Fibroblast of villous mesenchyme (primary cell): ENCODE data around the gene ZNF462. TPM values are rescaled to one million over a fixed set of nuclear protein-coding genes. Genes with fewer than 3 reads are reported as not detected.

Experiments
- DNase-seq: peaks from one replicate; pipeline ENCODE4 v3.0.0-alpha.2; 2010; ENCODE audit warnings: low read depth
- H3K4me3 ChIP-seq: 2 replicates; pipeline ENCODE4 v1.5.1; 2011; ENCODE audit warnings: low read depth, mild to moderate bottlenecking, low read length
- total RNA-seq: library from RNA; depleted of rRNA; stranded (reverse); fragments of >200 nt; gene quantifications from 2 replicates; pipeline ENCODE4 v1.2.3, GENCODE V29; 2012
- TF ChIP-seq, protein P1 (sequence below): IDR thresholded peaks from 2 replicates; pipeline ENCODE4 v1.5.1; 2012; ENCODE audit warnings: low read depth, mild to moderate bottlenecking, low read length; ENCODE audit not compliant: insufficient read depth

The ZNF462 gene
- total RNA-seq, 1 donor = 32.4 TPM

DNA sequence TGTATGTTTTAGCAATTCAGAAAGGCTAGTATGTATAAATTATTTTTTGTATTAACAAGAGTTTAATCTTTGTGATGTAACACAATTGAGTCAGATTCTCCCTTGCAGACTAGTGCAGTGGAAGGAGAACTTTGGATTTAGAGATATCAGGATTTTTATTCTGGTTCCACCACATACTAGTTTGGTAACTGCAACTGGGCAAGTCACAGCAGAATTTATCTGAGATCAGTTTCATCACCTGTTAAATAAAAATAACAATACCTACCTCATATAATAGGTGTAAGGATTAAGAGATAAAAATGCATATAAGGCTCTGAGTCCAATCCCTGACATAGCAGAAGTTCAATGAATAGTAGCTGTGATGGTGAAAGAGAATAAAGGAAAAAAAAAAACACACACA is 34.0 kb upstream of the ZNF462 start:
- no peak for DNase-seq
- TF ChIP-seq, protein P1, sequence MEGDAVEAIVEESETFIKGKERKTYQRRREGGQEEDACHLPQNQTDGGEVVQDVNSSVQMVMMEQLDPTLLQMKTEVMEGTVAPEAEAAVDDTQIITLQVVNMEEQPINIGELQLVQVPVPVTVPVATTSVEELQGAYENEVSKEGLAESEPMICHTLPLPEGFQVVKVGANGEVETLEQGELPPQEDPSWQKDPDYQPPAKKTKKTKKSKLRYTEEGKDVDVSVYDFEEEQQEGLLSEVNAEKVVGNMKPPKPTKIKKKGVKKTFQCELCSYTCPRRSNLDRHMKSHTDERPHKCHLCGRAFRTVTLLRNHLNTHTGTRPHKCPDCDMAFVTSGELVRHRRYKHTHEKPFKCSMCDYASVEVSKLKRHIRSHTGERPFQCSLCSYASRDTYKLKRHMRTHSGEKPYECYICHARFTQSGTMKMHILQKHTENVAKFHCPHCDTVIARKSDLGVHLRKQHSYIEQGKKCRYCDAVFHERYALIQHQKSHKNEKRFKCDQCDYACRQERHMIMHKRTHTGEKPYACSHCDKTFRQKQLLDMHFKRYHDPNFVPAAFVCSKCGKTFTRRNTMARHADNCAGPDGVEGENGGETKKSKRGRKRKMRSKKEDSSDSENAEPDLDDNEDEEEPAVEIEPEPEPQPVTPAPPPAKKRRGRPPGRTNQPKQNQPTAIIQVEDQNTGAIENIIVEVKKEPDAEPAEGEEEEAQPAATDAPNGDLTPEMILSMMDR = no peak
- H3K4me3 ChIP-seq = no peak overlapping the region

DNA sequence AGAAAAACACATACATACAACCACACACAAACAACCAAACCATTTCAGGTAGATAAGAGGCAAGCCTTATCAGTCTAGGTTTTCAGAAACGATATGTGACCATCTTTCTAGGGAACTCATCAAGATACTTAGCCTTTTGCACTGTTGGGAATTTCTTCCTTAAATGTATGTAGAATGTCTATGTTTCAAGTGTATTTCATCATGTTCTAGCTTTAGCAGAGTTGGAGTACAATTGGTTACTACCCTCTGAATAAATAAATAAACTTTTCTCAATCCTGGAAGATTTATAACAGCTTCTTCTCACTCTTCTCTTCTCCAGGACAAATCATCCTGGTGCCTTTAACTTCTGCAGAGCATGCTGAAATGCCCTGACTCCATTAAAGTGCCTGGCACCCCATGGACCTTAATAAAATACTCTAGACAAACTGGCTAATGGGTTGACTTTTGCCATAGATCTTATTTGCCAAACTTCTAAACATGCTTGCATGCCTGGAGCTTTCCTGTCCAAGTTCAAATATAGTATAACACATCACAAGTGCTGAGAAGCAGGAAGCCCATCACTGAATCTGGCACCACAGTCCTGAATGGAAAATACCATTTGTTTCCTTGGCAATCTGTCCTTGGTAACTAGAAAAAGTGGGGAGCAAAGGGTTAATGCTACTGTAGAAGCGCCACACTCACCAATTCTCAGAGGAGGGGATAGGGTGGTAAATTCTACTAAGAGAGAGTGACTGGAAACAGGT is 33.1 kb upstream of the ZNF462 start:
- no peak for DNase-seq
- H3K4me3 ChIP-seq = no peak overlapping the region
- TF ChIP-seq, protein P1 = no peak

DNA sequence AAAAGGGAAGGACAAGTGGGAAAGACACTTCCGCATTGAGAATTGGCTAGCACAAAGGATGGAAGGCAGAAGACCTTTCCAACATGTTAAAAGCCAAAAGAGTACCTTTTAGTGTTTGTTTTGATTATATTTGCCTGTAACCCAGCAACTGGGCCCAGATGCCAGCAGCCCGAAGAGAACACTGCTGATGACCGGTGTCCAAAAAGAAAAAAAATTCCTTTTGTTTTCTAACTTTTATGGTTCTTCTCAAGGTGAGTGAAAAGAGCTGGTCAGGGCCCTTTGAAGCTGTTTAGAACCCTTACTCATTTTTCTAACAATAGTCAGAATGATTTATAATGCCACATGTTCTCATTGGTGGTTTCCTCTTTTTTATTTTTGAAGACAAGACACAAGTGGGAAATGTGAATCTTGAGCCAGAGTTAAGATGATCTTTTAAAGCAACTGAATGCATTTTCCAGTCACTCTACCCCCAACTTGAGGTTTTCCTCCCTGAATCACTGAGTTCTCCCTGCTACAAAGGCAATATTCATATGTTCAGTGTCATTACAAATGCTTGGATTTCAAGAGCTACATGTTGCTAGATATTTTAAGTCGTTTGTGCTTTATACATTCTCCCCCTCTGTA is 32.3 kb upstream of the ZNF462 start:
- no peak for DNase-seq
- TF ChIP-seq, protein P1 = no peak
- H3K4me3 ChIP-seq = no peak overlapping the region

DNA sequence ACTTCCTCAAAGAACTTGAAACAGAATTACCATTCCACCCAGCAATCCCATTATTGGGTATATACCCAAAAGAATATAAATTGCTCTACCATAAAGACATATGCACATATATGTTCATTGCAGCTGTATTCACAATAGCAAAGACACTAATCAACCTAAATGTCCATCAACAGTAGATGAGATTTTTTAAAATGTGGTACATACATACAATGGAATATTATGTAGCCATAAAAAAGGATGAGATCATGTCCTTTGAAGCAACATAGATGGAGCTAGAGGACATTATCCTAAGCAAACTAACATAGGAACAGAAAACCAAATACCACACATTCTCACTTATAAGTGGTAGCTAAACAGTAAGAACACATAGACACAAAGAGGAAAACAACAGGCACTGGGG is 28.1 kb upstream of the ZNF462 start:
- DNase-seq = no peak
- H3K4me3 ChIP-seq = no peak overlapping the region
- TF ChIP-seq, protein P1 = no peak

DNA sequence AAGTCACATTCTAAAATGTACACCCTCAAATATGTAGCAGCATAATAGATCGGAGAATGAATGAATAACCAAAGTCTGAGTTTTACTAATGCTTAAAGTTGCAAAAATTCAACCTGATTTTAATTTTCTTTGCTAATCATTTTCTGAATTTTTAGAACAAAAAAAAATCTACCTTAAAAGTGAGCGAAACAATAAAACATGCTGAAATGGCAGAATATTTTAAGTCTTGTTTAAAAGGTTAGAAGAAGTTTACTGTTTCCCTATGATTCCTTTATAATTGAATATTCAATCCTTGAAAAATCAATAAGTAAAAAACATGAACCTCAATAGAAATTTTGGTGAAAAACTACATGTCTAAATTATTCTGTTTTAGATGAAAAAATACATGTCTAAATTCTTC is 27.1 kb upstream of the ZNF462 start:
- DNase-seq = no peak
- TF ChIP-seq, protein P1 = no peak
- no peak overlapping the region for H3K4me3 ChIP-seq

DNA sequence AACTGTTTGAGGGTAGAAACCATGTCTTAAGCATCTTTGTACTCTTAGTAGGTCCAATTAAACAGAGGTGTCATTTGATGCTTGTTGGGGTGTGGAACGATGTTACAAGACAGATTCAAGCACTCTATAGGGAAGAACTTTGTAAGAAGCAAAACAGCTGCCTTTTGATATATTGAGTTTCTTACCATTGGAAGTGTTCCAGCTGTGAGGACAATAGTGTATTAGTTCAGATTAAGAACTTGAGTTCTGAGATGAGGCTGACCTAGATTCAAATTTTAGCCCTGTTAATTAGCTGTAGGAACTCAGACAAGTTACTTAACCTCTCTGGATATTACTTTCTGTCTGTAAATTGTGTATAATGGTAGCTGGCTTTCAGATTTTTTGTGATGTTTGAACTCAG is 19.6 kb upstream of the ZNF462 start:
- H3K4me3 ChIP-seq = no peak overlapping the region
- TF ChIP-seq, protein P1 = no peak
- no peak for DNase-seq

DNA sequence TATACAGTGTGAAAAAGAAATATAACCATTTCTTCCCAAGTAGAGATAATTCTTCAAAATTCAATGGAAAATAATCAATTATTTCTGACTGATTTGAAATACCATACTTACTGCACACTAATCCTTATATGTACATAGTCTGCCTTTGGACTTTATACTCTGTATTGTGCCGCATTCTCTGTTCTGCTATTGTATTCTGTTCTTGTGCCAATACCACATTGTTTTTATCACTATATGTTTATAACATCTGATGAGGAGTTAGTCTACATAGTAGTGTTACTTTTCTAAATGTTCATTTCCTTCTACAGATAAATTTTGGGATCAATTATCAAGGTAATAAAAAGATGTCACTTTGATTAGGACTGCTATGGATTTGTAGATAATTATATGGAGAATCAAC is 16.7 kb upstream of the ZNF462 start:
- DNase-seq = no peak
- TF ChIP-seq, protein P1 = no peak
- H3K4me3 ChIP-seq = no peak overlapping the region
